Osteocyte (in vitro differentiated cells): ENCODE measurements around the gene GADD45B. TPM values are rescaled to one million over a fixed set of nuclear protein-coding genes. Genes with fewer than 3 reads are reported as not detected.

Experiments used
- DNase-seq: peaks from one replicate; pipeline ENCODE4 v3.0.0; 2021; ENCODE audit warnings: mixed read lengths; ENCODE audit not compliant: unreplicated experiment; ENCODE audit errors: extremely low spot score
- H3K27ac Mint-ChIP-seq: one replicate; pipeline ENCODE4 v1.8.0; 2021; ENCODE audit warnings: mild to moderate bottlenecking, mixed read lengths; ENCODE audit not compliant: unreplicated experiment
- H3K27me3 Mint-ChIP-seq: one replicate; pipeline ENCODE4 v1.8.0; 2021; ENCODE audit warnings: mixed read lengths; ENCODE audit not compliant: unreplicated experiment
- H3K36me3 Mint-ChIP-seq: one replicate; pipeline ENCODE4 v1.8.0; 2021; ENCODE audit warnings: mixed read lengths; ENCODE audit not compliant: unreplicated experiment
- H3K4me1 Mint-ChIP-seq: one replicate; pipeline ENCODE4 v1.8.0; 2021; ENCODE audit warnings: mixed read lengths; ENCODE audit not compliant: unreplicated experiment
- H3K4me3 Mint-ChIP-seq: one replicate; pipeline ENCODE4 v1.8.0; 2021; ENCODE audit warnings: mild to moderate bottlenecking, moderate library complexity, mixed read lengths; ENCODE audit not compliant: unreplicated experiment
- H3K9me3 Mint-ChIP-seq: one replicate; pipeline ENCODE4 v1.8.0; 2021; ENCODE audit warnings: mixed read lengths; ENCODE audit not compliant: unreplicated experiment
- total RNA-seq: library from RNA; stranded (reverse); gene quantifications from 2 replicates; pipeline ENCODE4 v1.2.1, GENCODE V29; 2021
- TF ChIP-seq, protein P1 (sequence below): fragments of 200-600 bp; sonication (generic); IDR thresholded peaks from 2 replicates; pipeline ENCODE4 v1.5.0; 2021; ENCODE audit warnings: antibody characterized with exemption, mild to moderate bottlenecking, moderate library complexity

Gene GADD45B
- total RNA-seq, 1 donor from 2014 or later: 165 TPM

- Mint-ChIP-seq H3K36me3 (peaks cover 6% of the 10 kb centered on the region), H3K9me3 (no peaks in the 10 kb centered on the region), H3K27me3 (no peaks in the 10 kb centered on the region), H3K4me3 (no peak overlapping the region), H3K4me1 (peaks cover 17% of the 10 kb centered on the region), H3K27ac (peak overlapping the region; percentile 98)
- DNase-seq: no peak
- TF ChIP-seq, protein P1, sequence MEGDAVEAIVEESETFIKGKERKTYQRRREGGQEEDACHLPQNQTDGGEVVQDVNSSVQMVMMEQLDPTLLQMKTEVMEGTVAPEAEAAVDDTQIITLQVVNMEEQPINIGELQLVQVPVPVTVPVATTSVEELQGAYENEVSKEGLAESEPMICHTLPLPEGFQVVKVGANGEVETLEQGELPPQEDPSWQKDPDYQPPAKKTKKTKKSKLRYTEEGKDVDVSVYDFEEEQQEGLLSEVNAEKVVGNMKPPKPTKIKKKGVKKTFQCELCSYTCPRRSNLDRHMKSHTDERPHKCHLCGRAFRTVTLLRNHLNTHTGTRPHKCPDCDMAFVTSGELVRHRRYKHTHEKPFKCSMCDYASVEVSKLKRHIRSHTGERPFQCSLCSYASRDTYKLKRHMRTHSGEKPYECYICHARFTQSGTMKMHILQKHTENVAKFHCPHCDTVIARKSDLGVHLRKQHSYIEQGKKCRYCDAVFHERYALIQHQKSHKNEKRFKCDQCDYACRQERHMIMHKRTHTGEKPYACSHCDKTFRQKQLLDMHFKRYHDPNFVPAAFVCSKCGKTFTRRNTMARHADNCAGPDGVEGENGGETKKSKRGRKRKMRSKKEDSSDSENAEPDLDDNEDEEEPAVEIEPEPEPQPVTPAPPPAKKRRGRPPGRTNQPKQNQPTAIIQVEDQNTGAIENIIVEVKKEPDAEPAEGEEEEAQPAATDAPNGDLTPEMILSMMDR: no peak
Observed at GRCh38 chr19:2428756-2429711, 46.9 kb upstream of the GADD45B start.

GRCh38 chr19:2429917-2430535 is 45.9 kb upstream of the GADD45B start:
- TF ChIP-seq, protein P1: no peak
- no peak overlapping the region for H3K4me3 Mint-ChIP-seq
- peaks cover 6% of the 10 kb centered on the region for H3K36me3 Mint-ChIP-seq
- DNase-seq: no peak
- no peaks in the 10 kb centered on the region for H3K9me3 Mint-ChIP-seq
- no peaks in the 10 kb centered on the region for H3K27me3 Mint-ChIP-seq
- H3K4me1 Mint-ChIP-seq: peaks cover 16% of the 10 kb centered on the region
- H3K27ac Mint-ChIP-seq: peak overlapping the region; percentile 59

GRCh38 chr19:2431318-2432055 is 44.4 kb upstream of the GADD45B start:
- Mint-ChIP-seq H3K27ac (no peak overlapping the region), H3K4me3 (no peak overlapping the region)
- no peak for DNase-seq

DNA sequence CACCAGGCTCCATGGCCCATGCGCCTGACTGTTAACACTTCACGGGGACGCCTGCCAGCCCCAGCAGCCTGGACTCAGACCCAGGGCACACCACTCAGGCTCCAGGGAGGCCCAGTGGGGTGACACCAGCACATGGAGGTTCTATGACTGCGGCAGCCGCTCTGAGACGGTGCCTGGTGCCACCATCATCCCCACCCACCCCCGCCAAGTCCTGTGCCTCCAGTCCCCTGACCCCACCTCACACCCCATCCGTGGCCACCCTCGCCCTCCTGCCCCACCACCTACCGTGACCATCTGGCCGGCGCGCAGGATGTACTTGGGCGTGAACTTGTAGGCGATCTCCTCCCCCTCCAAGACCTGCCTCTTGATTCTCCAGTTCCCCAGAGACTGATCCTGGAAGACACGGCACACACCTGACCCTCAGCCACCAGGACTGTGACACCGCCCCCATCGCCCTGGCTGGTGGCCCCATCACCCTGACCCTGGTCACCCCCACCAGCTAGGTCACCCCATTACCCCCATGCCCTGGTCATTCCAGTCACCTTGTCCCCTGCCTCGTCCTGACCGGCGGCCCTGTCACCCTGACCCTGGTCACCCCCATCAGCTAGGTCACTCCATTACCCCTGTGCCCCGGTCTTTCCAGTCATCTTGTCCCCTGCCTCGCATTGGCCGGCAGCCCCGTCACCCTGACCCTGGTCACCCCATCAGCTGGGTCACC is 43.6 kb upstream of the GADD45B start:
- Mint-ChIP-seq H3K4me1 (peaks cover 6% of the 10 kb centered on the region), H3K36me3 (peaks cover 6% of the 10 kb centered on the region), H3K9me3 (no peaks in the 10 kb centered on the region), H3K27me3 (no peaks in the 10 kb centered on the region), H3K27ac (no peak overlapping the region), H3K4me3 (no peak overlapping the region)
- no peak for DNase-seq
- TF ChIP-seq, protein P1: no peak

More at GRCh38 chr19:2431318-2432055, 44.4 kb upstream of the GADD45B start:
- Mint-ChIP-seq H3K36me3 (peaks cover 6% of the 10 kb centered on the region), H3K9me3 (no peaks in the 10 kb centered on the region), H3K27me3 (no peaks in the 10 kb centered on the region), H3K4me1 (peaks cover 9% of the 10 kb centered on the region)
- TF ChIP-seq, protein P1: no peak
